Mammary epithelial cell (primary cell): Measurements from ENCODE around the gene TMEM182.

Experiments used
- EZH2 ChIP-seq: IDR thresholded peaks from 2 replicates; pipeline ENCODE4 v1.6.1; 2012; ENCODE audit warnings: low read length, inconsistent platforms, borderline replicate concordance
- TF ChIP-seq, protein P1 (sequence below), 2 donors: IDR thresholded peaks in 1 of 2; conservative IDR thresholded peaks in 1 of 2; 2 replicates each; pipeline ENCODE4 v1.5.1; 2011 to 2012; ENCODE audit warnings: inconsistent platforms in 2 of 2, low read length in 2 of 2, mild to moderate bottlenecking in 2 of 2, control low read depth in 1 of 2, low read depth in 1 of 2; ENCODE audit not compliant: insufficient read depth in 1 of 2; ENCODE audit errors: extremely low read depth in 1 of 2

DNA sequence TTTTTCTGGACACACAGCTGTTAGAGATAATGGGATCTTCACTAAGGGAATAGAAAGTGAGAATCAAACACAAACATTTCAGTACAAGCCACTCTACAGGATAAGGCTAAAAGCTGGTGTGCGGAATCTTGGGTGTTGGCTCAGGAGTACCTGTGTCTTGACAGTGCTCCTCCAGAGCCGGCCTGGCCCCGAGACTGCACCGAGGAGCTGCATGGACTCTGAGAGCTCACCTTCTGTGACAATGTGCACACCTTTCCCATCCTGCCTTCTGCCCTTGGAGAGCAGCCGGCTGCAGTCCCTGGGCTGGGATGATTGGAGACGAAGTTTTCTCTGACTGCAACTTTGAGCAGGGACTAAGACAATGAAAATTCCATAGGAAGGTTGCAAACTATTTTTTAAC, 89.1 kb downstream of the TMEM182 start:
- TF ChIP-seq EZH2 = no peak
- TF ChIP-seq, protein P1, sequence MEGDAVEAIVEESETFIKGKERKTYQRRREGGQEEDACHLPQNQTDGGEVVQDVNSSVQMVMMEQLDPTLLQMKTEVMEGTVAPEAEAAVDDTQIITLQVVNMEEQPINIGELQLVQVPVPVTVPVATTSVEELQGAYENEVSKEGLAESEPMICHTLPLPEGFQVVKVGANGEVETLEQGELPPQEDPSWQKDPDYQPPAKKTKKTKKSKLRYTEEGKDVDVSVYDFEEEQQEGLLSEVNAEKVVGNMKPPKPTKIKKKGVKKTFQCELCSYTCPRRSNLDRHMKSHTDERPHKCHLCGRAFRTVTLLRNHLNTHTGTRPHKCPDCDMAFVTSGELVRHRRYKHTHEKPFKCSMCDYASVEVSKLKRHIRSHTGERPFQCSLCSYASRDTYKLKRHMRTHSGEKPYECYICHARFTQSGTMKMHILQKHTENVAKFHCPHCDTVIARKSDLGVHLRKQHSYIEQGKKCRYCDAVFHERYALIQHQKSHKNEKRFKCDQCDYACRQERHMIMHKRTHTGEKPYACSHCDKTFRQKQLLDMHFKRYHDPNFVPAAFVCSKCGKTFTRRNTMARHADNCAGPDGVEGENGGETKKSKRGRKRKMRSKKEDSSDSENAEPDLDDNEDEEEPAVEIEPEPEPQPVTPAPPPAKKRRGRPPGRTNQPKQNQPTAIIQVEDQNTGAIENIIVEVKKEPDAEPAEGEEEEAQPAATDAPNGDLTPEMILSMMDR (conservative IDR thresholded peaks at IDR 0.05 in 1 of 2, IDR thresholded peaks at IDR 0.05 in 1 of 2; ENCODE audit: extremely low read depth in 1 of 2, insufficient read depth in 1 of 2, low read depth in 1 of 2, low read length in 2 of 2) = no peak
